Endometrial microvascular endothelial cells (primary cell): ENCODE results near the gene SUPT7L. TPM values are rescaled to one million over a fixed set of nuclear protein-coding genes. Genes with fewer than 3 reads are reported as not detected.
"Not testable (repeated sequence)": the region's sequence is repeated elsewhere in the genome, so short reads cannot be mapped to it uniquely, and the experiment has no call there.

ENCODE experiments used
- in situ Hi-C: cut with HindIII; loops from 2 replicates; pipeline ENCODE4 v1.10.0; 2017; ENCODE audit warnings: low sequenced_read_pairs, low pct_unique_long_range_greater_than_20kb; ENCODE audit errors: inconsistent ontology term
- total RNA-seq: library from RNA; depleted of rRNA; stranded (reverse); fragments of >200 nt; gene quantifications from one replicate; pipeline ENCODE4 v1.2.3, GENCODE V29; 2015; ENCODE audit errors: inconsistent ontology term

The SUPT7L gene
- total RNA-seq, 1 donor from 2014 or later, result 18.0 TPM

GRCh38 chr2:27651056-27651455 is 12.4 kb downstream of the SUPT7L start:
- in situ Hi-C loops, result no loop called here

- in situ Hi-C loops, result no loop called here
Observed at GRCh38 chr2:27647737-27648136, 15.7 kb downstream of the SUPT7L start.

- in situ Hi-C loops, result no loop called here
Observed at GRCh38 chr2:27647289-27647688, 16.1 kb downstream of the SUPT7L start.

- in situ Hi-C loops, result no loop called here
Observed at GRCh38 chr2:27645197-27645596, 18.2 kb downstream of the SUPT7L start.

- in situ Hi-C loops, result no loop called here
Observed at GRCh38 chr2:27640722-27641245, 22.6 kb downstream of the SUPT7L start.

GRCh38 chr2:27638709-27639108 is 24.7 kb downstream of the SUPT7L start:
- in situ Hi-C loops, result no loop called here

GRCh38 chr2:27638037-27638637 is 25.3 kb downstream of the SUPT7L start:
- in situ Hi-C loops, result no loop called here

- in situ Hi-C loops, result no loop called here
Observed at GRCh38 chr2:27636766-27637165, 26.6 kb downstream of the SUPT7L start.

GRCh38 chr2:27634291-27634690 is 29.1 kb downstream of the SUPT7L start:
- in situ Hi-C loops, result no loop called here

GRCh38 chr2:27630257-27630656 is 33.2 kb downstream of the SUPT7L start:
- in situ Hi-C loops, result not testable (repeated sequence)

- in situ Hi-C loops, result no loop called here
Observed at GRCh38 chr2:27628767-27629709, 34.4 kb downstream of the SUPT7L start, which contains the start of the genes CCDC121 and GPN1. CCDC121 (minus strand) TSS chr2:27629012; CDS start chr2:27627799, 1,213 bp downstream. GPN1 (plus strand) TSS chr2:27629050; CDS start chr2:27629059, 9 bp downstream.

GRCh38 chr2:27627963-27628766 is 35.2 kb downstream of the SUPT7L start:
- in situ Hi-C loops, result no loop called here

- in situ Hi-C loops, result not testable (repeated sequence)
Observed at GRCh38 chr2:27626921-27627320, 36.5 kb downstream of the SUPT7L start.

GRCh38 chr2:27626323-27626722 is 37.1 kb downstream of the SUPT7L start:
- in situ Hi-C loops, result not testable (repeated sequence)

GRCh38 chr2:27624943-27625342 is 38.5 kb downstream of the SUPT7L start:
- in situ Hi-C loops, result no loop called here

GRCh38 chr2:27622921-27623384 is 40.5 kb downstream of the SUPT7L start:
- in situ Hi-C loops, result no loop called here

GRCh38 chr2:27621524-27621923 is 41.9 kb downstream of the SUPT7L start:
- in situ Hi-C loops, result no loop called here

- in situ Hi-C loops, result no loop called here
Observed at GRCh38 chr2:27615316-27615715, 48.1 kb downstream of the SUPT7L start.

- in situ Hi-C loops, result no loop called here
Observed at GRCh38 chr2:27613985-27614384, 49.4 kb downstream of the SUPT7L start.
